ENCODE data around the gene TCERG1L.

The TCERG1L gene

DNA sequence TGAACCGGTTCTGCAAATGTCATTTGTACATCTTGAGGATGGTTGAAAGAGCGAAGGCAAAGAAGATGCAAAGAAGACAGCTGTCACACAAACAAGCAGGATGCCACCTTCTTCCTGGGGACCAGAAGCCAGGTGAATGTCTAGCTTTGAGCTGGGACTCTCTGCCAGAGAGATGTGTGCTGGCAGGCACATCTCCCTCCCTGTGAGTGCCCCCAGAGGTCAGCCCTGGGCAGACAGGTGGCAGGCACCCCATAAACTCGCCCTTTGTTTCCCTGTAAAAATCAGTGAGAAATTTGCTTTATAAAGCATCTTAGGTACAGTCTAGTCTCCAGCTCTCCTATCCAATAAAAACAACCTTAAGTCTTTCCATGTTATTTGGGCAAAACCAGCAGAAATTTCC is 2.6 kb upstream of the TCERG1L start:
- DNase-seq, result no peak

DNA sequence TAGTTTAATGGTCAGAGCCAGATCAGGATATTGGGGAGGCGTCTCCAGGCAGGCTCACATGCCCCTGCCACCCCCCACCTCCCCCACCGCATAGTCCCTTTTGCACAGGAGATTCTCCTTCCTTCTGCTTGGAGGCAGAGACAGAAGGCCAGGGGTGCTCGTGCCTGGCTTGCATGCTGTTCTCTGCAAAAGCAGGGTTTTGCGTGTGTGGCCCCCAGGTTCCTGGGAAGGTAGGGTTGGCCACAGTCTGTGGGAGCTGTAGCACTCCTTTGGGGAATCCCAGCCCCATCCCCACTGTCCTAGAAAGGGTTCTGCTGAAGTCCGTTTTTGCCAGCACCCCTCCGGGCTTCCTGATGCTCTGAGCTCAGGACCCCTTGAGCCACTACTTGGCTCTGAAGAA is 1.9 kb upstream of the TCERG1L start:
- DNase-seq, result no peak

DNA sequence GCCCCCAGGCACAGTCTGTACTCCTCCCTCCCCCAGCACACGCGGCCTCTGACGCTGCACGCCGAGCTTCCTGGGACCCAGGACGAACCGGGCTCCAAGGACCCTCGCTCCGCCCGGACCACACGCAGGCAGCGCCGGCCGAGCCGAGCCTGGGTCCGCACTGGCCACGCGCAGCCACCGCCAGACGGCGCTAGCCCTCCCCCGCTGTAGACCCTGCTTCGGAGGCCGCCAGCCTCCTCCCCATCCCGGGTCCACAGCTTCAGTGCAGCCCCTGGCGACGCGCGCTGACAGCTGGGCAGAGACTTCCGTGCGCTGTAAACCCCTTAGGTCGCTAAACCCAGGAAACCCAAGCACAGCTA is 936 bp upstream of the TCERG1L start:
- DNase-seq, result no peak

DNA sequence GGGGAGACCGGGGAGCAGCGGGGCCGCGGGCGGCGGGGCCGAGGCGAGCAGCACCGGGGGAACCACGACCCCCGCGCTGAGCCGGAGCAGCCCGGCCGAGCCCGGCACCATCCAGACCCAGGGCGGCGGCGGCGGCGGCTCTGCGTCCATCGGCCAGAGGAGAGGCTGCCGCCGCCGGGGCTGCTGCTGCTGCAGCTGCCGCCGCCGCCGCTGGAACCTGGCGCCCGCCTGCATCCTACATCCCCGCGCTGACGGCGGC is 190 bp downstream of the TCERG1L start:
- no peak for DNase-seq

DNA sequence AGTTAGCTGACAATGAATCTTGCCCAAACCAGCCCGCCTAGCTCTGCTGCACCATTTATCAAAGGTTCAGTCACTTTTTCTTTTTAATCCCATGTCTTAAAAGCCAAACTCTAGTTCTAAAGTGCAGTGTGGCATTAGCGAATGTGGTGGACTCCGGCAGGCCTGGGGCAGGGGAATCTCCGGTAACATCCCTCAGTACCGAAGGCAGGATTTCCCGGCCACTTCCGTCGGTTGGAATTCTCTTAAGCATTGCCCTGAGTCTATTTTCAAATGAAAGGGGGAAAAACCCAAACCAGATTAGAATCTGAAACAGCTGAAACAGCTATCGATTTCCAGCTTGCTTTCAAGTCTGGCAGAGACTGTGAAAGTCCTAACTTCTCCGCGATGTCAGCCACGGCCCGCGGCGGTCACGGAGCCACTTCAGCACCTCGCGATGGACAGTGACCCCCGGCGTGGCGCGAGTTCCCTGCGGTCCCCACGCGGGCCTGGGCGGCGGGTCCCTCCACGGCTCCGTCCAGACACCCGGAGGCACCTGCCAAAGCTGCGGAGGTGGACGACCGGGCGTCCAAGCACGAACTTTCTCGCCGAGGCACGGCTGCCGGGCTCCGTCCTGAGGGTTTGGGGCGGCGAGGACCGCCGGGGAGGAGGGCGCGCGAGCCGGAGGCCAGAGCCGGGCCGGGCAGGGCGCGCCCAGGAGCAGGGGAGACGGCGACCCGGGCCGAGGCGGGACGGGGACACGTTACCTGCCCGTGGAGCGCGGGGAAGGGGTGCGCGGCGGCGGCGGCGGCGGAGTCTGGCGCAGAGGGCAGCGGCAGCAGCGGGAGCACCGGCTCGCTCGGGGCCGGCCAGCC is 745 bp downstream of the TCERG1L start:
- DNase-seq, result no peak

DNA sequence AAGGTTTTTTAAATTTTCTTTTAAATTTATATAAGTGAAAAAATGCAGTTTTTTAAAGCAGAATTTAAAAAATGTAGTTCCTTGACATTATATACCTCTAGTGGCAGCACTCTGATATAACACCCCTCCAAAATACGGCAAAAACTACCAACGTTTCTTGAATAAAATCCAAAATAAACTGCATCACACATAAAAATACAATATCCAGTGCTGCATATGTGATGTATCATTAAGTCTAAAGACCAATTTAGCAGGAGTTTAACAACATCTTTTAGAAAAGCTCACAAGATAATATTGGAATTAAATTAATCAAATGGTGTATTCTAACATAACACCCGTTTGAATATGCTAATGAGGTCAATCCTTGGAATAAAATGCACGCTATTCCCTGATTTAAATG is 1.4 kb downstream of the TCERG1L start:
- no peak for DNase-seq

DNA sequence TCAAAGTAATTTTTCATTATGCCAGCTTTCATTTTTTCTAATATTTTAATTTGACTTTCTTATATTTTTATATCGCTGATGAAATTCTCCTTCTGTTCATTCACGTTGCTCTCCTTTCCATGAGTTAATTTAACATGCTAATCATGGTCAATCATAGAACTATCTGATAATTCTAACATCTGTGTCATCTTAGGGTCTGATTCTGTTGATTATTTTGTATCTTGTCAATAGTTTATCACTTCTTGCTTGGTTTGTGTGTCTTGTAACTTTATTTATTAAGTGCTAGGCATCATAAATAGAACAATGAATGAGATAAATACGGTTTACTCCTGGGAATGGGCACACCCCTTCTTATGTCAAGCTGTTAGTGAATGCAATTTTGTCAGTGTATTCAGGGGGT is 11.0 kb downstream of the TCERG1L start:
- no peak for DNase-seq

DNA sequence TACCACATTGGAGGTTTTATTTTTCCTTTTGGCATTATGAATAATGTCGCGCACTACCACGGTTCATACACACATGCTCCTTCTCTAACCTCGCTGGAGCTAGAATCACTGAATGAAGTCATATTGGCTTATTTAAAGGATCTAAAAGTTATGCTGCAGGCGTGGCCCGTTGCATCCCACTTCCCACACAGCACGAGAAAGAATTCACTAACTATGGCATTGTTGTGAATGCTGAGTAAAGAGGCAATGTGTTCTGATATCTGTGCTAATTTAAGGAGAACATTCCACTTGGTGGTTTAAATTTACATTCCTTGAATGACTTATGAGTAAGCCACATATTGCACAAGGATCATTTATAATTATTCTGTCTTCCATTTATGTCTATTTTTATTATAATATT is 20.7 kb downstream of the TCERG1L start:
- no peak for DNase-seq

DNA sequence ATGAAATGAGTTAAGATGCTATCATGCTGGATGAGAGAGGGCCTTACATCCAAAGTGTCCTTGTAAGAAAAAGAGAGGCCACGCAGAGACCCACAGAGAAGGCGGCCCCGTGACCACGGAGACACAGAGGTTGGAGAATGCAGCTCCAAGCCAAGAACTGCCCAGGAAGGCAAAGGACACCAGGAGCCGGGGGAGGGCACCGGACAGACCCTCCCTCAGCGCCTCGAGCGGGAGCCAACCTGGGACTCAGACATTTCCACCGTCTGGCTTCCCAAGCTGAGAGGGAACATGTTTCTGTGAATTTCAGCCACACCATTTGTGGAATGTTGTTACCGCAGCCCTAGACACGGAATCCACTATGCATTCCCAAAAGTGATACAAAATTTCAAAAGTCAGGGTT is 22.9 kb downstream of the TCERG1L start:
- DNase-seq, result no peak

DNA sequence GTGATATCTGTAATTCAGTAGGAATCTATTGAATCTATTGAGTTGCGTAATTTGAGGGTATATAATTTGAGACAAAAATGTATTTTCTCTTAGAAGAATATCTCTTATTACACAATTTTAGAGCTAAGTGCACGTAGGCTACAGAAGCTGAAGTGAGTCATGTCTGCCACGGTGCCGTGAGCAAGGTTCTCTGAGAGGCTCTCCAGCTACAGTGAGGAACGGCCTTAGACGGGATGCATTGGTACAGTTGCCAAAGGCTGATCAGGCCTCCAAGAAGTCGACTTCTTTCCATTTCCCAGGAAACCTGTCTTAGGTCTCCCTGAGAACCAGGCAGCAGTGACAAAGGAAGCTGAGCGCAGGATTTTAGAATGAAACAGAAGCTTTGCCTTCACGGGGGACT is 28.6 kb downstream of the TCERG1L start:
- DNase-seq, result no peak

DNA sequence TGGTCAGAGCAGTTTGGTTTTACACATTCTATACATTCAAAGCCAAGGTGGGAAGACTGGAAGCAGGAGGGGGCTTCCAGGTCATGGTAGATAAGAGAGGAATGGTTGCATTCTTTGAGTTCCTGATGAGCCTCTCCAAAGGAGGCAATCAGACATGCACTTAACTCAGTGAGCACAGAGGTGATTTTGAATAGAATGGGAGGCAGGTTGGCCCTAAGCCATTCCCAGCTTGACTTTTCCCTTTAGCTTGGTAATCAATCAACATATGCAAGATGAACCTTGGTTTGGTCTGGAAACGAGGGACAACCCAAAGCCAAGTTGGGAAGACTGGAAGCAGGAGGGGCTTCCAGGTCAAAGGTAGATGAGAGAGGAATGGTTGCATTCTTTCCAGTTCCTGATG is 31.4 kb downstream of the TCERG1L start:
- DNase-seq, result no peak

DNA sequence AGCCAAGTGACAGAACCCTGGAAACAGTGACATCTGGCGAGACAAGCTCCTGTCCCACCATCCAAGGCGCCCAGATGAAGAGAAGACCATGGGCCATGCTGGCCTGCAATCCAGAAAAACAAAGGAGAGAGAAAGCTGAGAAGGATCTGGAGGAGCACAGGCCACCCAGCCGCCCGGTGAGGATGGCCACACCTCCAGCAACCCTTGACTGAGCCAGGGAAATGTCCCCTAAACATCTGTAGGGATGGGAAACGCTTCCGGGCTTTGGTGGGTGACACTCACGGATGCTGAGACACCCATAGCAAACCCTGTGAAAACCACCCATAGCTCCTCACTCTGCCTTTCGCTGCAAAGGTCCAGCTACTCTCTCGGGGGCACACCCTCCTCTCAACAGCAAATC is 32.0 kb downstream of the TCERG1L start:
- no peak for DNase-seq

DNA sequence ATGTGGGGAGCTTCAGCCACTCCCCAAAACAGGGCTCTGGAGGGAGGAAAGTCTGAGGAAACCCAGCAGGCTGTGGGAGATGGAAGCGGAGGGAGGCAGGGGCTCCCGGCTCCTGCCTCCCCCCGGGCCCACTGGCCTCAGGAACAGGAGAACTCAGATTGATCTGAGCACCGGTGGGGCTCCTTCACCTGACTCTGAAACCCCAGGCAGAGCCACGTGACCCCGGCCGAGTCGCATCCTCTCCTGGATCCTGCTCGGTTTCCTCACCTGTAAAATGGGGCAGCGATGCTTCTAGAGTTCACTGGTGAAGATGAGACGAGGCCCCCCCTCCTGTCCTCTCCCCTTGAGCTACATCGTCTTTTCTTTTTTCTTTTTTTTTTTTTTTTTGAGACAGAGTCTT is 33.6 kb downstream of the TCERG1L start:
- DNase-seq, result no peak

DNA sequence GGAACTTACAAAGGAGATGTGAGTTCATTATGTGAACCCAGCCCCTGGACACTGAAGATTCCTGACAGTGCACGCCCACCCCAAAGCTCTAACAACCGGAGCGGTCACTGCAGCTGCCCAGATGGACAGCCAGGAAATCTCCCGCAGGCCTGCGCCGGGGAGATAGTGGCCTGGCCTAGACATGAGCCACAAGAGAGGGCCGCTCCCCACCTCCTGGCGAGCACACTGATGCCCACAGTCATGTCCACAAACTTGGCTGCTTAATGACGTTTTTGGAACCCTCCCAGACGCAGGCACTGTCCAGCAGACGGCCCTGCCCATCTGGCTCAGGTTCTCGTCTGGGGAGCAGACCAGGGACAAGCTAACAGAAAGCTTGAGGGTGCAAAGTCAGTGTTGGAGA is 34.2 kb downstream of the TCERG1L start:
- DNase-seq, result no peak

DNA sequence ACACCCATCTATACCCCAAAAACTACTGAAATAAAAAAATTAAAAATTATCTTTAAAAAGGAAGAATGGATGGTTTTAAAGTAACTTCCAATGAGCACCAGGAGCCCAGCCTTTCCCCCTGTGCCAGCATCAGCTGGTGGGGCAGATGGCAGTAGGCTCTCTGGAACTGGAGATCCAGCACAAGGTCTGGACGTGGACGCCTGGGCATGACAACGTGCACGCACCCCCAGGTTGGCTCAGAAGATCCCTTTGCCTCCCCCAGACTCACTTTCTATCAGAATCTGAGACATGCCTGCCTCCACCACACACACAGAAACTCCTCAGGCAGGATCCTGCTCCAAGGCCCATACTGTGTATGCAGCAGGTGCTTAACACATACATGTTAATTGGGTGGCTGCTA is 35.8 kb downstream of the TCERG1L start:
- DNase-seq, result no peak

DNA sequence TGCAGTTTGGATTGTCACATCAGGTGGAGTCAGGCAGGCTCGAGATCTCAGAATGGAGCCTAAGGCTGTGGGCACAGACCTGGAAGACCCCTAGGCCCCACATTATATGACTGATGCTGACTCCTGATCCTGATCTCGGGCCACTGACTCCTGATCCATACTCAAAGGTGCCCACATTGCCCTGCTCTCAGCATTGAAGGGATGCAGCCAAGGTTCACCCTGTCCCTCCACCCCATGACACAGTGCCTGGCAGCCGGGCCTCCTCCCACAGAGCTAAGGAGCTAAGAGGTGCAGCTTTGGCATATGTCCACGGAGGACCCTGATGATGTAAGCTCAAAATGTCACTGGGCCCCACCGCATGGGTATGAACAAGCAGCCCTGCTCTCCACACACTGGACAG is 36.6 kb downstream of the TCERG1L start:
- DNase-seq, result no peak

DNA sequence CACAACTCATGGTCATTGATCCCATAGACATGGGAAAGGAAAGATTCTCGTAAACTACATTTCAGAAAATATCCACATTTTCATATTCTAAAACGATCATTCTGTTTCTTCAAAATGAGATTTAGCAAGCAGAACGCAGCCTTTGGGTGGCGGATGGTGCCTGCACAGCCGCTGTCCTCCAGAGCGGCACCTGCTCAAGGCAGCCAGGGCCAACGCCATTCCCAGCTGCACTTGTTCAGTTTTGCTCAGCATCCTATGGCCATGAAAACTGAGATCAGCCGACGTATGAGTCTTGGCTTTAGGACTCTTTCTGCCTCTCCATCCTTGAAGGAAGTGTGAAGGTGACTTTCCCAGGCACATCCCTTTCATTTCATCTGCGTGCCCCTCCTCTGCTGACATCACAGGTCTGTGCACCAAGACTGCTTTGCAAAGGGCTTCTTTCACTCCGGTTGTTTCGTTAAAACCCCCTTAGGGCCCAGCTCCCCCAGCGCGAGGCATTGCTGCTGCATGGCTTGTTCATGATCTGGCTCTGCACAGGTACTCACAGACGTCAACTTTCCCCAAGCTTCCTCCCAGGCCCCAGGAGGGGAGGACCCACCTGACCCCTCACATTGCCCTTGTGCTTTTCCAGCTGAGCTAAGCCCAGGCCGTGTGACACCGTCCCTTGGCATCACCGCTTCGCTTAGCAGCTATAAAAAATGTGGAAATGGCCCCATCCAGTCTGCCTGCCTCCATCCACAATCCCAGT is 37.2 kb downstream of the TCERG1L start:
- no peak for DNase-seq

DNA sequence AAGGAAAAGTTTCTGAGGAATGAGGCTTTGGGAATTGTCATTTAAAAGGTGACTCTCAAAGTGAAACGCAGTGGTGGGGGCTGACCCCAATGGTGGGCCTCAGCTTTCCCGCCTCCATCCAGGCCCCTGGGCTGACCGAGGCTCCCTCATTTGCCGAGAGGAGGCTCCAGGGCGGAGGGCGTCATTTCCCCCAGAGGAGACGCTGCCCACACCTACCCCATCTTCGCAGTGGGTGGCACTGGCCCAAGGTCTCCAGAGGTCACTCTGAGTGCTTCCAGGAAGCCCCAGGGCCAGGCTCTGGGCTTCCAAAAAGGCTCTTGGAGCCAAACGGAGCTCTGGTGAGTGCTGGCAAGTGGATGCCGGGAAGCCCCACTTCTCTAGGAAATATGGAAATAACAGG is 38.0 kb downstream of the TCERG1L start:
- no peak for DNase-seq

DNA sequence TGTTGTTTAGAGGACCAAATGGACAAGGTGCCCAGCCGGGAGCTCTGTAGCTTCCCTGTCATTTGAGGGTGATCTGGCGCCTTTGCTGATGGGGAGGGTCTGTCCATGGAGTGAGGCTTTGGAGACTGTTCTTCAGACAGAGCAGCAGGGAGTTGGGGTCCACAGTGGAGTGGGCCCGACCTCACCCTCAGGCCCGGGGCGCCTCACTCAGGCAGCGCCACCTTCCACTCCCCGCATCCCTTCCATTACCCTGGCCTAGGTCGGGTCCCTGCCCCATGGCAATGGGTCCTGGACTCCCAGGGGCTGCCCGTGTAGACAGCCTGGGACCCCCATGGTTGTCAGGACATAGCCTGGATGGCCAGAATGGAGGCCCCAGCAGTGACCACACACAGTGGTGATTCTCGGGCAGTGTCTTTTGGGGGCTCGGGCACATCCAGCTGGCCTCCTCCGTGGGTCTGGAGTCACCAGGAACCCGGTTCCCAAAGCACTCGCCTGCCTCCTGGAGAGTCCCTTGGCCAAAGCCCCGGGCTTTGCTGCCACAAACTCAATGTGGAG is 38.5 kb downstream of the TCERG1L start:
- no peak for DNase-seq

DNA sequence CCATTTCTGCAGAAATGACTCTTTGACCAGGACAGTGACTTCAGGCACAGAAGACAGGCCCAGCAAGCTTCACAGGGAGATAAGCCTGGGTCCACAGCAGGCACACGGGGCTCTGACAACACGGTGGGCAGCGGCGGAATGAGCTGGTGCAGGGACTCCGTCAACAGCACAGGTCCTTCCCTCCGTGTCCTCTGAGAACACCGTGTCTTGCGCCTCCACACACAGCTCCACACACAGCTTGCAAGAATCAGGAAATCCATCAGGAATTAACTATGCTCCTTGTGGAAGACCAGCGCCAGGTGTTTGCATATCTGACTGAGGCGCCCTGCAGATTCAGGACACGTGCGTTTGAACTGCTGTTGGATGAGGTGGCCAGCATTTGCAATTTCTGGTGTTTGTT is 39.6 kb downstream of the TCERG1L start:
- no peak for DNase-seq

DNA sequence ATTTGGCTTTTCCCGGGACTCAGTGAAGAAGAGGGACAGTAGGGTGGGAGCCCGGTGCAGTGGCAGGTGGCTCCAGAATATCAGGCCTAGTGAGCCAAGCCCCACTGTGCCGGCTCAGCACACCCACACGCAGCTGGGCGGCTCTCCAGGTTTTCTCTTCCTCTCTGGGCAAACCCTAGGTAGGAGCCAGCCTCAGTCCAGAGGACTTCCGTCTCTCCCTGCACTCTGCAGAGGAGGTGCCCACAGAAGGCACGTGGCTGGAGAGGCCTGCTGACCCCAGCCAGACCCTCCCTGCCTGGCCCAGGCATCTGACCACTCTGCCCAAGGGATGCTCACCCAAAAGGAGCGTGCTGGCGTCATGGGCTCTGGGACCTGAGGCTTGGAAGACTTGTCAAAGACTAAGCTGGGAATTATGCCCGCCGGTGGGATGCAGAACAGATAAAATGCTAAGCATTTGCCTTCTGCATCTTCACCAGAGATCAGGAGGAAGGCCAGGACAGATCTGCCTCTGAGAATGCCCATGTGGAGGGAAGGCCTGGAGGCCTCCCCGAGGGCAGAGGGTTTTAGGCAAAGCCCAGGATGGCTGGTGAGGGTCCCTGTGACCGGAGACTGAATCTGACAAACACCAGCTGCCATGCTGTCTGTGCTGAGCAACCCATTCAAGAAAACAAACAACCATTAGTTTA is 40.2 kb downstream of the TCERG1L start:
- DNase-seq, result no peak

DNA sequence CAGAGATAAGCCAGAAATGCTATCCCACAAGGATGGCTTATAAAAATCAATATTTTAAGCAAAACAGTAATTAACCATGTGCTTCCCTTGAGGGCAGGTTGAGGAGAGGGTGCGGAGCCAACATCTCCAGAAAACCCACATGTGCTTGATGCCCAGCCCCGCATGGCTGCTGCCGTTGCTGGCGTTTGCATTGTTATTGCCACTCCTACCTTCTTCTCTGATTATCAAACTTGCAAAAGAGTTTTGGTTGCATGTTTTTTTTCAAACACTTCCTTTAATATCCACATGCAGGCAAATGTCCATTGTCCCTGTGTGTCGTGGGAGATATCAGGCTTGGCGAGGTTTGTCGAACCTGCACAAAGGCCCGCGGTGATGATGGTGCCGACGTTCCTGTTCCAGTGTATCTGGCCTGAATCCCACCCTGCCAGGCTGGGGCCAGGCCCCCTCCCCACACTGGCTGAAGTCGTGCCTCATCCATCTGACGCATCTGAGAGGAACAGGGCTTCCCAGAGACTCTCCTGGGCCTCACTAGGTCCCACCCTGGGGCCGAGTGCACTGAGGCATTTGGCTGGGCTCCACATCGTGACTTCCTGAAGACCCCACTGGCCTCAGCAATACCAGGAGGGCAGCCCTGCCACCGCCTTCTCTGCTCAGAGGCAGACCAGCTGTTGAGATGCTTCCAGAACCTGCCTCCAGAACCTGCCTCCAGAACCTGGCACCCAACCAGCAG is 40.9 kb downstream of the TCERG1L start:
- DNase-seq, result no peak

DNA sequence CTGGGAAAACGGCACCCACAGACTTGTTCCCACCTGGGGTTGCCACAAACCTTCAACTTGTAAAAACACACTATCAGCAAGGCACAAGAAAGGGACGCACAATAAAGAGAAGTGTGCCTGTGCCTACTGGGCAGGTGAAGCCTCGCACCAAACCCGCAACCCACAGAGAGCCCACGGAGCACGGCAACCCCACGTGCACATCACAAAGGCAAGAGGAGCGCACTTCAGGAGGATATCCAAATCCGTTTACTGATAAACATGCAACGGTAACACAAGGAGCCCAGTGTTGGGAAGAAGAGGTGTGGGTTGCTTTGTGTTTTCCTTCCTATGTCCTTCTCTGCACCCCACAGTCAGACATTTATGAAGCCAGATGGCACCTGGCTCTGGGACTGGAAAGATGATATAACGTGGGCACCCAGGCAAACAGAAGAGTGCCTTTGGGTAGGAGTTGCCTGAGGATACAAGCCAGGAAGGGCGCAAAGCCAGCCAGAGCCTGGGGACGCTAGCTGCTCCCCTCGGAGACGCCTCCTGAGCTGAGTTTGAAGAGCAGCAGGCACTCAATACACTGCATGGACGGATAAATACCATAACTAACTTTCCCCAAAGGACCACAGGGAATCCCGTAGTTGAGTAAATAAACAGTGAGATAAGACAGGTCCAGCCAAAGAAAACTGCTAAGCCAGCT is 41.6 kb downstream of the TCERG1L start:
- no peak for DNase-seq

Measured in inflammatory macrophage treated with lipopolysaccharide for 1 hour (primary cell).